Immature natural killer cell (primary cell): Measurements from ENCODE around the gene WDR11. TPM values are rescaled to one million over a fixed set of nuclear protein-coding genes. Genes with fewer than 3 reads are reported as not detected.

ENCODE experiments used
- DNase-seq, 3 donors: peaks; one replicate each; pipeline ENCODE4 v3.0.0; 2022; ENCODE audit warnings: mixed read lengths in 1 of 3
- H3K27ac Mint-ChIP-seq, 6 donors: one replicate each; pipeline ENCODE4 v1.8.0; 2020; ENCODE audit warnings: mixed read lengths in 6 of 6, mild to moderate bottlenecking in 5 of 6, inconsistent platforms in 4 of 6, moderate library complexity in 3 of 6
- H3K27me3 Mint-ChIP-seq, 3 donors: one replicate each; pipeline ENCODE4 v1.8.0; 2020 to 2021; ENCODE audit warnings: low read depth in 3 of 3, mild to moderate bottlenecking in 3 of 3, mixed read lengths in 3 of 3, moderate library complexity in 3 of 3, inconsistent platforms in 1 of 3
- H3K36me3 Mint-ChIP-seq, 3 donors: one replicate each; pipeline ENCODE4 v1.8.0; 2020; ENCODE audit warnings: mixed read lengths in 3 of 3, inconsistent platforms in 2 of 3, mild to moderate bottlenecking in 2 of 3
- H3K4me1 Mint-ChIP-seq, 2 donors: one replicate each; pipeline ENCODE4 v1.8.0; 2020; ENCODE audit warnings: inconsistent platforms in 2 of 2, mild to moderate bottlenecking in 2 of 2, mixed read lengths in 2 of 2, moderate library complexity in 1 of 2
- H3K4me3 Mint-ChIP-seq, 5 donors: one replicate each; pipeline ENCODE4 v1.8.0; 2020; ENCODE audit warnings: mild to moderate bottlenecking in 5 of 5, mixed read lengths in 5 of 5, inconsistent platforms in 3 of 5, moderate library complexity in 3 of 5
- H3K9me3 Mint-ChIP-seq, 6 donors: one replicate each; pipeline ENCODE4 v1.8.0; 2020; ENCODE audit warnings: mild to moderate bottlenecking in 6 of 6, mixed read lengths in 6 of 6, inconsistent platforms in 4 of 6, moderate library complexity in 3 of 6
- polyA plus RNA-seq, 3 donors: library from polyadenylated mRNA; unstranded; fragments of 300-500 nt; fragmentation: Illumina TruSeq; gene quantifications; one replicate each; pipeline ENCODE4 v1.2.3, GENCODE V29; 2021

The WDR11 gene
- polyA plus RNA-seq, 3 donors from 2014 or later = 22.0 to 31.9 (median 22.2) TPM

- Mint-ChIP-seq H3K4me3 (no peak overlapping the region), H3K27ac (no peak overlapping the region)
Observed at GRCh38 chr10:120825878-120826769, 25.0 kb upstream of the WDR11 start.

DNA sequence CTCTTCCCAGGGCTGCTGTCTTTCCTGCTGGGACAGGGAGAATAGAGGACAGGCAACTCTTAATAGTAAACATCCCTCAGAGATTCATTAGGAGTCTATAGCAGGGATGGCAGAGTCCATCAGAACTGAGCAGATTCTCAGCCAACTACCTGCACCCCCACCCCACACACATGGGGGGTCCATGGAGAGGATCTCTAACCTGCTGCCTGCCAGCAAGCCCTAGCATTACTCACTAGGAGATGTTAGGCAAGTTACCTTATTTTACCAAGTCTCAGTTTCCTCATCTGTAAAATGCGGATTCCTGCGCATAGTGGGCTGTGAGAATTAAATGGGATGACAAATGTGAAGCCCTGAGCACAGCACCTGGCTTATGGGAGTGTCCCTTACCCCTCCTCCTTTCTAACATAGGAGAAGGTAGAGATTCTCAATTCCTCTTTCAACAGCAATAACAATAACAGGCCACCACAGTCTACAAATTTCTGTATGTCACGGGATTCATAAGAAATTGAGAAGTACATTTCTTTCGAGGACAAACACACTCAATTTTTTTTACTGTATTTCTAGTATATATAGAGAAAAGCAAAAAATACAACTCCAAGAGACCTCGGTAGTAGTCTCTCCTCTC, 23.8 kb upstream of the WDR11 start:
- no peak overlapping the region for H3K27ac Mint-ChIP-seq
- no peaks in the 10 kb centered on the region for H3K9me3 Mint-ChIP-seq
- H3K36me3 Mint-ChIP-seq = no peaks in the 10 kb centered on the region
- no peak overlapping the region for H3K4me3 Mint-ChIP-seq
- DNase-seq = no peak
- no peaks in the 10 kb centered on the region for H3K4me1 Mint-ChIP-seq
- peaks cover 0 to 2% (median 0%) of the 10 kb centered on the region in 3 donors for H3K27me3 Mint-ChIP-seq

More at GRCh38 chr10:120825878-120826769, 25.0 kb upstream of the WDR11 start:
- Mint-ChIP-seq H3K9me3 (no peaks in the 10 kb centered on the region), H3K36me3 (peaks cover 0 to 1% (median 0%) of the 10 kb centered on the region in 3 donors), H3K4me1 (no peaks in the 10 kb centered on the region), H3K27me3 (peaks cover 0 to 2% (median 2%) of the 10 kb centered on the region in 3 donors)
- DNase-seq = no peak

- Mint-ChIP-seq H3K27ac (no peak overlapping the region), H3K9me3 (no peaks in the 10 kb centered on the region), H3K4me3 (no peak overlapping the region), H3K36me3 (no peaks in the 10 kb centered on the region), H3K4me1 (no peaks in the 10 kb centered on the region), H3K27me3 (peaks cover 0 to 2% (median 0%) of the 10 kb centered on the region in 3 donors)
- no peak for DNase-seq
Observed at GRCh38 chr10:120828763-120829319, 22.3 kb upstream of the WDR11 start.

DNA sequence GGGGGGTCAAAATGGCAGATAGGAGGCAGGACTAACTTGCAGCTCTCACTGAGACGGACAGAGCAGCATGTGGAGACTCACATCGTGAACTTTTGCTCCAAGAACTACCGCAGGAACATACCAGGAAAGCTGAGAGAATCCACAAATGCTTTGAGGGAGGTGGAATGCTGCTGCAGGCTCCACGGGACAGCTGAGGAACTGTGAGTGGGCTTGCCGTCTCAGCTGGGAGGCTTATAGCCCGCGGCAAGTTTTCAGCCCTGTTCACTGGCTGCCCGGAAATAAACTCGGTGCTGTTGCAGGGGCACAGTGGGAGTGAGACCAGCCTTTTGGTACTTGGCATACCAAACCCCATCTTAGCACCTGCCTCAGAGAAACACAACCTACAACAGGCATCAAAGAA, 19.1 kb upstream of the WDR11 start:
- H3K4me1 Mint-ChIP-seq = no peaks in the 10 kb centered on the region
- no peaks in the 10 kb centered on the region for H3K9me3 Mint-ChIP-seq
- H3K27me3 Mint-ChIP-seq = peaks cover 0 to 2% (median 0%) of the 10 kb centered on the region in 3 donors

DNA sequence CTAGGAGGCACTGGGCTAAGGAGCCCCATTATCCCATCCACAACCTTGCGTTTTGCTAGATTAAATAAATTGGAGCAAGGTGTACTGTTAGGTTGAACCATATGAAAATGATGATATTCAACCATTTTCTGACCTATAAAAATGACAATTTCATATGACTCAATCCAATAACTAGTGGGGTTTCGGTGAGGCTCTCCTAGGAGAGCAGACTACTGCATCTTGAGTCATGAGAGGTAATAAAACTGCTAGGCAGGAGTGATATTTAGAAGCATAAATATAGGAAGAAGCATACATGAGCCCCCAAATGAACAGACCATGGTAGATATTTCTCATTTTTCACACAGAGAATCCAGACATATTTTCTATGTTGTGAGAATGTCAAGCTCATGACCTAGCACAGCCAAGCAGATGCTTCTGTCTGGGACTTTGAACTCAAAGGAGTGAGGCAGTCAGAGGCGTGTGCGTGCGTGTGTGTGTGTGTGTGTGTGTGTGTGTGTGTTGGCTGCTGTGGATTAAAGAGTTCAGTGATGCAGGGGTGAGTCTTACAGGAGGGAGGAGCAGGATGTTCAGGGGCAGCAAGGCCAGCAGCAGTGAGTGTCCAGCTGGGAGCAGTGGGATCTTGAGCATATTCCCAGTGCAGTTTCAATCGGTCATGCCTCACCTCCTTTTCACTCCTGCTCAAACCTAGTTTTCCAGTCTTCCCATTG, 17.8 kb upstream of the WDR11 start:
- H3K4me1 Mint-ChIP-seq = no peaks in the 10 kb centered on the region
- no peak overlapping the region for H3K27ac Mint-ChIP-seq
- no peak for DNase-seq
- H3K27me3 Mint-ChIP-seq = peaks cover 0 to 9% (median 0%) of the 10 kb centered on the region in 3 donors
- no peak overlapping the region for H3K4me3 Mint-ChIP-seq
- no peaks in the 10 kb centered on the region for H3K9me3 Mint-ChIP-seq
- no peaks in the 10 kb centered on the region for H3K36me3 Mint-ChIP-seq

More for the DNA sequence above, 19.1 kb upstream of the WDR11 start:
- H3K27ac Mint-ChIP-seq = no peak overlapping the region
- H3K4me3 Mint-ChIP-seq = no peak overlapping the region
- no peaks in the 10 kb centered on the region for H3K36me3 Mint-ChIP-seq
- no peak for DNase-seq

- H3K4me1 Mint-ChIP-seq = no peaks in the 10 kb centered on the region
- H3K9me3 Mint-ChIP-seq = no peaks in the 10 kb centered on the region
- H3K27ac Mint-ChIP-seq = no peak overlapping the region
- no peak for DNase-seq
- H3K36me3 Mint-ChIP-seq = no peaks in the 10 kb centered on the region
- H3K4me3 Mint-ChIP-seq = no peak overlapping the region
- H3K27me3 Mint-ChIP-seq = peaks cover 0 to 10% (median 0%) of the 10 kb centered on the region in 3 donors
Observed at GRCh38 chr10:120835603-120836002, 15.6 kb upstream of the WDR11 start.

DNA sequence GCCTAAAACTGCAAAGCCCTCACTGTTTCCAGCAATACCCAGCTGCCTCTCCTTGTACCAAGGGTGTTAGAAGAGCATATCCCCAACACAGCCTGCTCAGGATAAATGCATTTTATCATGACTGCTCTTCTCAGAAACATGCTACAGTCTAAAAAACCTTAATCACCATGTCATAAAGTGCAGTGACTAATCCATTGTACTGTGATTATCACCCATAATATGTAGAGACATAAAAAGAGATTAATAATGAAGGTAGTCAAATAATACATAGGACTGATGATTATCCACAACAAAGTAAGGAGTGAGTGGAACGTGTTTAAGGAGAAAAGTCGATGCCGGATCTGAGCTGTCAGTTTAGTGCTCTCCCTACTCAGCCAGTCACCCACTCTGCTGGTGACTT, 12.2 kb upstream of the WDR11 start:
- Mint-ChIP-seq H3K36me3 (no peaks in the 10 kb centered on the region), H3K4me1 (peaks cover 0 to 4% of the 10 kb centered on the region in 2 donors), H3K27ac (no peak overlapping the region), H3K27me3 (peaks cover 0 to 10% (median 4%) of the 10 kb centered on the region in 3 donors), H3K9me3 (no peaks in the 10 kb centered on the region), H3K4me3 (no peak overlapping the region)
- no peak for DNase-seq

GRCh38 chr10:120841522-120842189, 9.5 kb upstream of the WDR11 start:
- no peak overlapping the region for H3K4me3 Mint-ChIP-seq
- no peak overlapping the region for H3K27ac Mint-ChIP-seq
- peaks cover 1 to 10% (median 4%) of the 10 kb centered on the region in 3 donors for H3K27me3 Mint-ChIP-seq
- H3K4me1 Mint-ChIP-seq = peaks cover 0 to 4% of the 10 kb centered on the region in 2 donors
- H3K36me3 Mint-ChIP-seq = no peaks in the 10 kb centered on the region
- DNase-seq = no peak
- H3K9me3 Mint-ChIP-seq = no peaks in the 10 kb centered on the region

GRCh38 chr10:120854388-120854787, 3.2 kb downstream of the WDR11 start:
- peaks cover 0 to 5% (median 2%) of the 10 kb centered on the region in 3 donors for H3K27me3 Mint-ChIP-seq
- DNase-seq = no peak
- H3K9me3 Mint-ChIP-seq = no peaks in the 10 kb centered on the region
- H3K4me3 Mint-ChIP-seq = no peak overlapping the region
- peaks cover 7 to 17% (median 15%) of the 10 kb centered on the region in 3 donors for H3K36me3 Mint-ChIP-seq
- H3K27ac Mint-ChIP-seq = peak overlapping the region in 2 of 6 donors; percentile 54 to 68
- peaks cover 42 to 60% of the 10 kb centered on the region in 2 donors for H3K4me1 Mint-ChIP-seq

DNA sequence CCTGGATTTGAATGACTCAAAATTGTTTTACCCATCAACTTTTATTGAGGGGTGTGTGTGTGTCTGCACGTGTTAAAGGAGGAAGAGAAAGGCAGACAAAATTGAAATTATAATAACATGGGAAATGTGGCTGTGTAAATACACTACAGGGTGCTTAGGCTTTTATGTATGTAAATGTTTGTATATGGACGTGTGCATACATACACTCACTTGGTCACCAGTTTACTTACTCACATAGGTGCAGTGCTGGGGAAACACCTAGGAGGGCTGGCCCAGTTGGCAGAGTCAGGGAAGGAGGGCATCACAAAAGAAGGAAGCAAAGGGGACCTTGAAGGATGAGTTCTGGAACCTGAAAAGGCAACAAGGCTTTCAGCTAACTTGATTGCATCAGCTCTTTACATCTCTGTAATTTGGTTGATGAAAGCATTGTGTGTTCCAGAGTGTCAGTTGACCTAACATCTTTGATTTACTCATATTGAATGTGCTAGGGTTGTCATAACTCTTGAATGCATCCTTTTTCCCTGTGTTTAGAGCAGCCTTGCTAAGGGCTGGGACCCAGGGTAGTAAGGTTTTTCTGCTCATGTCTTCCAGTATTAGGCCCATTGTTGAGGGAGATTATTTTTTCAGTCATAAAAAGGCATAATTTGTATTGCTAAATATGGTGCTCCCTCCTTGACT, 10.2 kb downstream of the WDR11 start:
- Mint-ChIP-seq H3K9me3 (no peaks in the 10 kb centered on the region), H3K36me3 (peaks cover 12 to 30% (median 22%) of the 10 kb centered on the region in 3 donors), H3K4me3 (no peak overlapping the region), H3K4me1 (peaks cover 0 to 6% of the 10 kb centered on the region in 2 donors), H3K27me3 (no peaks in the 10 kb centered on the region), H3K27ac (no peak overlapping the region)
- DNase-seq = no peak

DNA sequence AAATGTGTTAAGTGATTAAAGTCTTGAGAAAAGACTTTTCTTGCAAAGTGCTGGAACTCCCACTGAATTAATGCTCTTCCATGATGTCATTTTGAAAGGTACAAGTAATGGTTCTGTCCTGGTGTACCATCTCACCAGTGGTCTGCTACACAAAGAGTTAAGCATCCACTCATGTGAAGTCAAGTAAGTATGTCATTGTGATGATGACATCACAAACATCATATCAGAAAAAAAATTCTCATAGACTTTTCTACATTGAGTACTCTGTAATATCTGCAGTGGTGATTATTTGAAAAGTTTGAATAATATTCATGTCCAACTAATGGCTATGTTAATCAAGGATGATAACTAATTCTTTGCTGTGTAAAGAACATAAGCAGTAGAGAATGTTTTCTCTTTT, 22.6 kb downstream of the WDR11 start:
- Mint-ChIP-seq H3K27ac (peak overlapping the region in 1 of 6 donors; percentile 40), H3K27me3 (no peaks in the 10 kb centered on the region), H3K4me3 (no peak overlapping the region), H3K9me3 (no peaks in the 10 kb centered on the region), H3K36me3 (peaks cover 24 to 56% (median 25%) of the 10 kb centered on the region in 3 donors), H3K4me1 (no peaks in the 10 kb centered on the region)
- DNase-seq = no peak

- DNase-seq = no peak
Observed at GRCh38 chr10:120883071-120883470, 31.9 kb downstream of the WDR11 start.

More at GRCh38 chr10:120883071-120883470, 31.9 kb downstream of the WDR11 start:
- H3K27me3 Mint-ChIP-seq = peaks cover 0 to 1% (median 0%) of the 10 kb centered on the region in 3 donors
- H3K4me1 Mint-ChIP-seq = no peaks in the 10 kb centered on the region
- no peaks in the 10 kb centered on the region for H3K9me3 Mint-ChIP-seq
- no peak overlapping the region for H3K4me3 Mint-ChIP-seq
- H3K36me3 Mint-ChIP-seq = peaks cover 16 to 60% (median 46%) of the 10 kb centered on the region in 3 donors
- H3K27ac Mint-ChIP-seq = no peak overlapping the region
